ENCODE results near the gene OGN. TPM values are rescaled to one million over a fixed set of nuclear protein-coding genes. Genes with fewer than 3 reads are reported as not detected.

Gene OGN
- polyA plus RNA-seq, 1 donor (not counting 4 experiments of a cell fraction or from before 2014, with no cell fraction given): not detected

DNA sequence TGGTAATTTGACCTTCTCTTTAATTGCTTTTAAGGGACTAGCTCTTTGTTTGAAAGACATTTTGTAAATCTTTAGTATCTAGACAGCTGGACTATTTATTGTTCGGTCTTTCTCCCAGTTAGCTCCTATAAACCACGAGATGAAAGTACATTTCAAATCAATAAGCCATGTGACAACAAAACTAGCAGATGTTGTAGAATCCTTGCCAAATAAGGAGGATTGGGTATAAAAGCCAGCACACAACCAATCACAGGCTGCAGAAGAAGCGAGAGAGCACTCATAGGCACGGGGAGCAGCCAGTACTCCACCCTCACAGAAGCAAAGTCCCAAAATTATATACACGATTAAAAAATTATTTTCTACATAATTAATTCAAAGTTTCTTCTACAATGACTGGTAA, 28.0 kb upstream of the OGN start:
- H3K4me1 ChIP-seq (ENCODE audit: control insufficient read depth, extremely low read depth, insufficient read depth, low read length): no peaks in the 10 kb centered on the region
- H3K27me3 ChIP-seq (ENCODE audit: control insufficient read depth, extremely low read depth, insufficient read depth, low read length): no peaks in the 10 kb centered on the region
- FAIRE-seq: no peak
- H3K9ac ChIP-seq (ENCODE audit: control insufficient read depth, extremely low read depth, insufficient read depth, low read length): no peak overlapping the region
- no peaks in the 10 kb centered on the region for H3K36me3 ChIP-seq (ENCODE audit: control insufficient read depth in 2 of 2, extremely low read depth in 1 of 2, insufficient read depth in 2 of 2, low read length in 2 of 2)
- H3K27ac ChIP-seq (ENCODE audit: control insufficient read depth, insufficient read depth, low read length): no peak overlapping the region
- dilution Hi-C loops (cut with MboI; ENCODE audit: extremely low pct_ligation_motif_present, low sequenced_read_pairs): no loop called here
- no peak overlapping the region for H3K4me3 ChIP-seq (ENCODE audit: control insufficient read depth in 2 of 3, extremely low read depth in 1 of 3, insufficient read depth in 2 of 3, low read depth in 1 of 3, low read length in 3 of 3)
- no peaks in the 10 kb centered on the region for H3K79me2 ChIP-seq (ENCODE audit: control insufficient read depth, insufficient read depth, low read length)
- no peaks in the 10 kb centered on the region for H3K9me3 ChIP-seq (ENCODE audit: control insufficient read depth, low read depth, low read length)
- DNase-seq (ENCODE audit: low read depth, low spot score): no peak
- TF ChIP-seq, protein P1, sequence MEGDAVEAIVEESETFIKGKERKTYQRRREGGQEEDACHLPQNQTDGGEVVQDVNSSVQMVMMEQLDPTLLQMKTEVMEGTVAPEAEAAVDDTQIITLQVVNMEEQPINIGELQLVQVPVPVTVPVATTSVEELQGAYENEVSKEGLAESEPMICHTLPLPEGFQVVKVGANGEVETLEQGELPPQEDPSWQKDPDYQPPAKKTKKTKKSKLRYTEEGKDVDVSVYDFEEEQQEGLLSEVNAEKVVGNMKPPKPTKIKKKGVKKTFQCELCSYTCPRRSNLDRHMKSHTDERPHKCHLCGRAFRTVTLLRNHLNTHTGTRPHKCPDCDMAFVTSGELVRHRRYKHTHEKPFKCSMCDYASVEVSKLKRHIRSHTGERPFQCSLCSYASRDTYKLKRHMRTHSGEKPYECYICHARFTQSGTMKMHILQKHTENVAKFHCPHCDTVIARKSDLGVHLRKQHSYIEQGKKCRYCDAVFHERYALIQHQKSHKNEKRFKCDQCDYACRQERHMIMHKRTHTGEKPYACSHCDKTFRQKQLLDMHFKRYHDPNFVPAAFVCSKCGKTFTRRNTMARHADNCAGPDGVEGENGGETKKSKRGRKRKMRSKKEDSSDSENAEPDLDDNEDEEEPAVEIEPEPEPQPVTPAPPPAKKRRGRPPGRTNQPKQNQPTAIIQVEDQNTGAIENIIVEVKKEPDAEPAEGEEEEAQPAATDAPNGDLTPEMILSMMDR (optimal IDR thresholded peaks at IDR 0.05 in 1 of 3, IDR thresholded peaks at IDR 0.05 in 1 of 3, conservative IDR thresholded peaks at IDR 0.05 in 1 of 3; ENCODE audit: extremely low read depth in 1 of 3, insufficient read depth in 2 of 3, low read length in 3 of 3): no peak
- H3K9me1 ChIP-seq (ENCODE audit: control insufficient read depth, extremely low read depth, insufficient read depth, low read length): no peaks in the 10 kb centered on the region
- H4K20me1 ChIP-seq (ENCODE audit: control insufficient read depth, extremely low read depth, insufficient read depth, low read length): no peaks in the 10 kb centered on the region
- H3K4me2 ChIP-seq (ENCODE audit: control insufficient read depth, extremely low read depth, insufficient read depth, low read depth, low read length): no peak overlapping the region
- H2AFZ ChIP-seq (ENCODE audit: control insufficient read depth, low read length): no peak overlapping the region

DNA sequence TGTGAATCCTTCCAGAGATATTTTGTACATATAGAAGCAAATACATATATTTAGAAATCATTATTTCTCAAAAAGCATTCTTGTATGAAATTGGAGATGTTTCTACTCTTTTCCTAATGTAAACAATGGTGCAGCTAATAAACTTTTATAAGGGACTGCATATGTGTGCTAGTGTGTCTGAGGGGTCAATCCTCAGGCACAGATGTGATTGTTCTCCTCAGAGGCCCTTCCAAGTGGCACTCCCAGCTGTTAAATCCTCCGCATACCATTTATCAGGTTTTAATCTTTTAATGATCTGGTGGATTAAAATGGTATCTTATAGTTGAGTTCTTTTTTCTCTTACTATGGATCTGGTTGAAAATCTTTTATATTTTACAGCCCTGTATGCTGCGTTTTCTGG, 25.5 kb upstream of the OGN start:
- DNase-seq (ENCODE audit: low read depth, low spot score) (no peak), FAIRE-seq (no peak)
- Histone ChIP-seq H3K9me1 (ENCODE audit: control insufficient read depth, extremely low read depth, insufficient read depth, low read length) (no peaks in the 10 kb centered on the region), H3K4me1 (ENCODE audit: control insufficient read depth, extremely low read depth, insufficient read depth, low read length) (no peaks in the 10 kb centered on the region), H2AFZ (ENCODE audit: control insufficient read depth, low read length) (no peak overlapping the region), H3K9ac (ENCODE audit: control insufficient read depth, extremely low read depth, insufficient read depth, low read length) (no peak overlapping the region), H3K79me2 (ENCODE audit: control insufficient read depth, insufficient read depth, low read length) (no peaks in the 10 kb centered on the region), H3K27ac (ENCODE audit: control insufficient read depth, insufficient read depth, low read length) (no peak overlapping the region), H3K27me3 (ENCODE audit: control insufficient read depth, extremely low read depth, insufficient read depth, low read length) (no peaks in the 10 kb centered on the region), H4K20me1 (ENCODE audit: control insufficient read depth, extremely low read depth, insufficient read depth, low read length) (no peaks in the 10 kb centered on the region), H3K4me3 (ENCODE audit: control insufficient read depth in 2 of 3, extremely low read depth in 1 of 3, insufficient read depth in 2 of 3, low read depth in 1 of 3, low read length in 3 of 3) (no peak overlapping the region), H3K36me3 (ENCODE audit: control insufficient read depth in 2 of 2, extremely low read depth in 1 of 2, insufficient read depth in 2 of 2, low read length in 2 of 2) (no peaks in the 10 kb centered on the region), H3K4me2 (ENCODE audit: control insufficient read depth, extremely low read depth, insufficient read depth, low read depth, low read length) (no peak overlapping the region), H3K9me3 (ENCODE audit: control insufficient read depth, low read depth, low read length) (no peaks in the 10 kb centered on the region)
- dilution Hi-C loops (cut with MboI; ENCODE audit: extremely low pct_ligation_motif_present, low sequenced_read_pairs): no loop called here
- TF ChIP-seq EZH2 (IDR thresholded peaks at IDR 0.05; ENCODE audit: low read length): no peak
- TF ChIP-seq, protein P1 (optimal IDR thresholded peaks at IDR 0.05 in 1 of 3, IDR thresholded peaks at IDR 0.05 in 1 of 3, conservative IDR thresholded peaks at IDR 0.05 in 1 of 3; ENCODE audit: extremely low read depth in 1 of 3, insufficient read depth in 2 of 3, low read length in 3 of 3): no peak
